GM19193 (cell line): Measurements from ENCODE around the gene ARHGAP22.

Source experiments
- POLR2A ChIP-seq: IDR thresholded peaks from 4 replicates; pipeline ENCODE4 v1.6.1; 2011; ENCODE audit not compliant: insufficient read depth, insufficient read length; ENCODE audit errors: extremely low read depth

The ARHGAP22 gene

DNA sequence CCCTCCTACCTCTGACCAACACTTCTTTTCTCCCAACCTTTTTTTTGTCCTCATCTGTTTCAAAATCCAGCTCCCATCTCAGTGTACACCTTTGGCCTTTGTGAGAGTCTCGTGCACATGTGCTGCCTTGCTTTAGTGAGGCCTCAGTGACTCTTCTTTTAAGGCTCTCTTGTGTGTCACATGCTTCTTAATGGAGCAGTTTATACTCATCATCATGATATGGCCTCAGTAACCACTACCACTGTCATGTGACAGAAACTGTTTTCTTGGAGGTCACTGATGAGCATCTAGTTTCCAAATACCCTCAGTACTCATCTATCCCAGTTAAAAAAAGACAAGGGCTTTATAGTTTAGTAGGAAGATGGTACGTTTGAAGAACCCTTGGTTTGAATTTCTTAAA is 8.1 kb upstream of the ARHGAP22 start:
- no peak for TF ChIP-seq POLR2A

GRCh38 chr10:48612236-48612943 is 7.5 kb upstream of the ARHGAP22 start:
- no peak for TF ChIP-seq POLR2A

GRCh38 chr10:48611133-48611532 is 6.3 kb upstream of the ARHGAP22 start:
- TF ChIP-seq POLR2A = no peak

- no peak for TF ChIP-seq POLR2A
Observed at GRCh38 chr10:48610585-48611093, 5.8 kb upstream of the ARHGAP22 start.

DNA sequence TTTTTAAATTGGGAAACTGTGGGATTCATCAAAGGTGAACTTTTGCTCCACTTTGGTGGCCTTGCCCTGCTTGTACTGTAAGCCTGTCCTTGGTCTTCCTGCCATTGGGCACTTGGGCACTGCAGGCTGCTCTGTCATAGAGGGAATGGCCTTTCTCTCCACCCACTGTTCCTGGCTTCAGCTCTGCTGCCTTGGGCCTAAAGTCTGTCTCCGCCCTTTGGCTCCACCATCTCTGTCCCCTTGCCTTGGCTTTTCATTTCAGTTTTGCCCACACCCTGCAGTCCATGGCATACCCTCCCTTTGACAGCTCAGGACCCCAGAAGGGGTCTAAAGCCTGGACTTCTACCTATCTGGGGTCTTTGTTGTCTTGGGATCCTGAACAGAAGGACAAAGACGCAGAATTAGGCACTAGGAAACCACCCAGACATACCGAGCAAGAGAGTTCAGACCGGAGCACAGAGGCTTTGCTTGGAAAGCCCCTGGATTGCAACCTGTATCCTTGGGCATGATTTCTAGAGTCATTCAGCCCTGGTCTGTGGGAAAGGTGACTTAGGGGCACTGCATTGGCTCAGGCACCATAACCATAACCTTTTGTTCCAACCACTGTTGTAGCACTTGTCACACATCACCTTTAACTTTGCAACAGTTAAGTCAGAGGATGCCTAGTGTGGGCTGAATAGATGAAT is 5.2 kb upstream of the ARHGAP22 start:
- no peak for TF ChIP-seq POLR2A

GRCh38 chr10:48609441-48609840 is 4.6 kb upstream of the ARHGAP22 start:
- TF ChIP-seq POLR2A = no peak

- TF ChIP-seq POLR2A = no peak
Observed at GRCh38 chr10:48608976-48609375, 4.1 kb upstream of the ARHGAP22 start.

- no peak for TF ChIP-seq POLR2A
Observed at GRCh38 chr10:48608279-48608681, 3.4 kb upstream of the ARHGAP22 start.

- TF ChIP-seq POLR2A = no peak
Observed at GRCh38 chr10:48607356-48608278, 2.7 kb upstream of the ARHGAP22 start.

GRCh38 chr10:48606530-48607355 is 1.9 kb upstream of the ARHGAP22 start:
- no peak for TF ChIP-seq POLR2A

- TF ChIP-seq POLR2A = no peak
Observed at GRCh38 chr10:48605786-48606529, 1.1 kb upstream of the ARHGAP22 start.

DNA sequence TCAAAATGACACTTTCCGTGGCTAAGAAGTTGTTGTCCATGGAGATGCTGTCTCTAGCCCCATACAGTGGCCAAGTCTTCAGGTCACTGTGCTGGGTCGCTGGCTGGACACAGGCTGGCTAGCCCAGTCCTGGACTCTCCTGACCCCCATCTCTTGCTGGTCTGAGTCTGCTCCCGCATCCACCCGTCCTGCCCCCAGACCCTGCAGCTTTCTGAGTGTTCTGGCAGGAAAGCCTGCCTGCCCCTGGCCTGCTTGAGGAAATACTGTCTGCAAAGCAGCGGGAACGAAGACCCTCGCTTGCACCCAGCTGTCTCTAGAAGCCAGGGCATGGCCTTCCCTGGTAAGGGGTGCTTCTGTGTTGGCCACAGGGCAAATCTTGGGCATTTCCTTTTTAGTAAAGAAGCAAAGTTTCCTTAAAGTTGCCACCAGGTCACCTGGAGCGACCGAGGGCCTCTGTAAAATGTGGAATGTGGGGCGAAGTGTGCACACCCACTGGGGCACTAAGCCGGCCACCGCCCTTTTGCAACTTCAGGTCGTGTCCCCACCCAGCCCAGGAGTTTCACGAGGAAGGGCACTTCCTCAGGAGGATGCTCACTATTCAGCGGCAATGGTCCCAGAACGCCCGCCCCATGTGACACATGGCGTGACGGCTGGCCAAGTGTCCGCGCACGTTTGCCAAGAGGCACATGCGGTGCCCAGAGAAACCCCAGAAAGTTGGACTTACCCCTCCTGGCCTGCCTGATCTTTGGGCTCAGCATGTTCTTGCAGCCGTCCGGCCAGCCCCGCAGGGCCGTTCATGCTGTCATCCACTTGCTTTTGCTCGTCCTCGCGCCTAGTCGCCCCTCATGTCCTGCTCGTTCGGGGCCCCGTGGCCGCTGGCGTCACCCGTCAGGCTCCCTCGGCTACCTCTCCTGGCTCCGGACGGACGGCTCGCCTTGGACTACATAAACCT is 558 bp downstream of the ARHGAP22 start:
- no peak for TF ChIP-seq POLR2A
